ENCODE measurements around the gene CAMKMT.

Gene CAMKMT

DNA sequence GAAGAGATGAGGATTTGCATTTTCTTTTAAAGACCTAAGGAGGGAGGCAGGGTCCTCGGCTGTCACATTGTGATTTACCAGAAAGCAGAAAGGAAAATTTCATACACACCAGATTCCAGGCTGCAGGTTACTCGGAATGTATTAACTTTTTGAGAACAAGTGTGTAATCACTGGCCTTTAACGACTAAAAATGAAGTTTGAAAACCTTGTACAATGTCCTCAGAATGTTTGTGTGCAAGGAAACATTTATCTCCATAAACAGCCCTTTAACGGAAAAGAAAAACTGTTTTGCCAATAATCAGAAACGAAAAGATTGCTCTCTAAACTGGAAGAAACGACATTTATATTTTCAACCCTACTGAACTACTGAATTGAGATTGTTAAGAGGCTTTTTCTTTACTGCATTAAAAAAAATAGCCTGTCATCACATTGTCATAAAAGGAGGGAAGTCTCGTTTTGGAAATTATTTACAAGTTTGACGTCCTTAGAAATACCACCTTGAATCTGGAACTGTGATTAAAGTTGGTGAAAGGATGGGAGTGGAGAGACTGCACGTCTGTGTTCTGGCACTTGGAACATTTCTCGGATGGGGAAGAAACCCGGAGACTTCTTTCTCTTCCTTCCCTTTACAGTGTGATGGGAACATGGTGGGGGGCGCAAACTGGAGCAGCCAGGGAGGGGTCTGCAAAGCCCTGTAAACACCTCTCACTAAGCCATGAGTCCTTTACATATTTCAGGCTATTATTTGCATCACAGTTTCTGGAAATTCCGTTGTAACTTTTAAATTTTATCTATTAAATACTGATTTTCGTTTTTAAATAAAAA lies 445.7 kb downstream of the CAMKMT start:
- DNase-seq: no peak

- no peak for DNase-seq
Measured at GRCh38 chr2:44810892-44811530, 449.3 kb downstream of the CAMKMT start.

- no peak for DNase-seq
Measured at GRCh38 chr2:44813165-44813564, 451.4 kb downstream of the CAMKMT start.

DNA sequence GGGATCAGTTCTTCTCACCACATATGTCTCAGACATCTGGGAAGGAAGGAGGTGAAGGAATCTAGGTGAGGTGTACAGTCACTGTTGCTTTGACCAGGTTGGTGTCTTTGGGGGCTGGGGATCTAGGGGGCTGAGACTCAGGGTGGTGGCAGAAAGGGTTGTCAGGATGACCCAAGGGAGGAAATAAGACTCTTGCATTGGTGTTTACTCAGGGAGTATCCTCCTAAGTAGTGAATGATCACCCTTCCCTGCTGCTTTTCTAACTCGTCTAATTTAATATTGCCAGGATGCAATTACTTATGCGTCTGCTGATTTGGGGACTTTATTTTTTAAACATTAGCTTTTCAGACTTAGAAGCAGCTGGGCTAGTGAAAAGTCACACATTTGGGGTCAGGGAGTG lies 451.9 kb downstream of the CAMKMT start:
- DNase-seq: no peak

DNA sequence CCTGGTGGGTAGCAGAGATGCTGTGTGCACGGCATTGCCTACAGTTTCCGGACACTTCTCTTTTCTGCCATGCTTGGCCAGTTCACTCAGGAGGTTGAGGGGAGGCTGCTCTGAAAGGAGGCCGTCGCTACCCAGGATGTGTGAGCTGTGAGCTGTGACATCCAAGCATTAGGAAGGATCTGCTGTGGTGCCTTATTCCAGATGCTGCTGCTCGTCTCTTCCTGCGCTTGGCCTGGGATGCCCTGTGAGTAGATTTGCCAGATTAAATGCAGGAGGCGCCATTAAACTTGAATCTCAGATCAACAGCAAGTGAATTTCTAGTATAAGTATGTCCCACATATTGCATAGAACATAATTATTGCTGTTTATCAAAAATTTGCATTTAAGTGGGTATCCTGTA lies 455.5 kb downstream of the CAMKMT start:
- DNase-seq: no peak

DNA sequence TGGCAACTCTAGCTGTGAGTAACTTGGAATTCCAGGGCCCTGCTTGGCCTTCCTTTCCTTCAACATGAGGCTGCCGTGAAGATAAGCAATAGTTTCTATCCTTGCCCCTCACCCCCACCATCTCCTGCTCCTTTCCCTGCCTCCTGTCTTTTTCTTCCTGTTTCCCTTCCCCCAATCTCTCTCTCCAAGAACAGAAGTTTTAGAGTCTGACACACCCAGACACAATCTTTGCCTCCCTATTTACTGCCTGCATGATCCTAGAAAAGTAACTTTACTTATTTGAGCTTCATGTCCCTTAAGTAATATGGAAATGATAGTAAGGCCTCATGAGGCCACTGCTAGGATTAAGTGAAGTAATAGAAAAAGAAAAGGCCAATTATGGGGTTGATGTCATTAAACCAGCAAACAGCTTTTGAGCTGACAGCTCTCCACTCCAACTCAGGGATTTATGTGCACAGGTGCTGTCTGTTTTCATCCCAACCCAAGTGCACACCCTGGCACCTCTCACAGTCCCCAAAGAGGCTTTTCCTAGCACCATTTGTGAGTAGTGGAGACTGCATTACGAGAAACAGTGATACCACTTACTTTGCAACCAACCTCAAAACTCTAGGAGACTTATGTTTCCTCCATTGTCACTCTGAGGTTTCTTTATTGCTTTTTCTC lies 456.1 kb downstream of the CAMKMT start:
- no peak for DNase-seq

DNA sequence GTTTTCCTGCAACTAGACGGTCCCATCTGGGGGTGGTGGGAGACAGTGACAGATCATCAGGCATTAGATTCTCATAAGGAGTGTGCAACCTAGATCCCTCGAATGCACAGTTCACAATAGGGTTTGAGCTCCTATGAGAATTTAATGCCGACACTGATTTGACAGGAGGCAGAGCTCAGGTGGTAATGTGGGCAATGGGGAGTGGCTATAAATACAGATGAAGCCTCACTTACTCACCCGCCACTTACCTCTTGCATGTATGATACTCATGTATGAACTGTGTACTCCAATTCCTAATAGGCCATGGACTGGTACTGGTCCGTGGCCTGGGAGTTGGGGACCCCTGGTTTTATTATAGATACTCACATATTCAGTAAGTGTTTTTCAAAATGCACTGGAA lies 457.3 kb downstream of the CAMKMT start:
- DNase-seq: no peak

DNA sequence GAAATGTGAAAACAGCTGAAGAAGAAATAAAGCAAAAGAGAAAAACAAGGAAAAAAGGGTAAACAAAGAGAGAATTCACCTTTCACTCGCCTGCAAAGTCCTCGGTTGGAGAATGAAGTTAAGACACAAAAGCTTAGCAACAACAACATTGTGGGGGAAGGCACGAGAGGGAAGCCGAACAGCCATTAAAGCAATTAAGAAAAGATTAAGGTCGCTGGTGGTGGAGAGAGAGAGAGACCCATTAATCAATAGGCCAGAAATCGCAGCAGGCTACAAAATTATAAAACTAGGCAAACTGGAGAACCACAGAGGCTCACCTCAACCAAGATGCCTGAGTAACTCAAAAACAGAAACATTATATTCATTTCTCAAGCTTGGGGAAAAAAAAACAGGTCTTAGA lies 459.8 kb downstream of the CAMKMT start:
- DNase-seq: no peak

DNA sequence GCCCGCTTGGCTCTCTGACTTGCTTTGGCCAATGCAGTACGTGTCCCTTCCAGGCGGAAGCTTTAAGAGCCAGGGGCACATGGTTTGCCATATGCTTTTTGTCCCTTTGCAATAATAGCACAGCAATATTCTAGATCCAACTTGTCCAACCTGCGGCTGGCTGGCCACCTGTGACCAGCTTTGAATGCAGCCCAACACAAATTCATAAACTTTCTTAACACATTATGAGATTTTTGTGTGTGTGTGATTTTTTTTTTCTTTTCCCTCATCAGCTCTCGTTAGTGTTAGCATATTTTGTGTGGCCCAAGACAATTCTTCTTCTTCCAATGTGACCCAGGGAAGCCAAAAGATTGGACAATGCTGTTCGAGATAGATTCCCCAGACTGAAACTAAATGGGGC lies 460.4 kb downstream of the CAMKMT start:
- no peak for DNase-seq
